Motor neuron (in vitro differentiated cells): Measurements from ENCODE around the gene TRAPPC14. TPM values are rescaled to one million over a fixed set of nuclear protein-coding genes. Genes with fewer than 3 reads are reported as not detected.
A peak's percentile ranks its signal among the peaks of the same experiment; 100 is the strongest.

ENCODE experiments used
- ATAC-seq, 8 experiments: fragments of 200-7000 bp; cut with Tn5 transposase; replicated peaks in 6 of 8; 2 replicates each; pipeline ENCODE4 v1.8.0; 2021; ENCODE audit warnings: mild to moderate bottlenecking in 8 of 8, moderate library complexity in 8 of 8
- H3K27ac ChIP-seq, 2 donors: fragments of 250-450 bp; sonication (Bioruptor Pico); 2 replicates each; pipeline ENCODE4 v1.9.0; 2021; ENCODE audit warnings: antibody characterized with exemption in 2 of 2, mild to moderate bottlenecking in 2 of 2, moderate library complexity in 1 of 2
- H3K4me1 ChIP-seq, 2 donors: fragments of 250-450 bp; sonication (Bioruptor Pico); replicated peaks in 1 of 2; 2 replicates each; pipeline ENCODE4 v1.6.1; 2021; ENCODE audit warnings: antibody characterized with exemption in 2 of 2, mild to moderate bottlenecking in 2 of 2, moderate library complexity in 1 of 2
- H3K4me3 ChIP-seq, 5 donors: fragments of 250-450 bp; sonication (Bioruptor Pico); 2 replicates each; pipeline ENCODE4 v1.9.0; 2021; ENCODE audit warnings: antibody characterized with exemption in 5 of 5, mild to moderate bottlenecking in 5 of 5, moderate library complexity in 4 of 5
- WGBS, 10 experiments: fragments of 450-650 bp; shearing (Covaris generic); methylation state at CpG; one replicate each; pipeline ENCODE4 v1.0.0; 2022; 5-methylcytosine and 5-hydroxymethylcytosine counted together
- in situ Hi-C, 9 experiments: fragments of 400-800 bp; cut with MboI; loops; one replicate each; pipeline ENCODE4 v1.15.0; 2021; ENCODE audit warnings: low sequenced_read_pairs in 9 of 9, low pct_unique_long_range_greater_than_20kb in 2 of 9; ENCODE audit not compliant: unreplicated experiment in 9 of 9
- total RNA-seq, 8 experiments: library from RNA; unstranded; fragments of 300-600 nt; gene quantifications; 2 replicates each; pipeline versions ENCODE4 v1.2.3 to v1.2.4, GENCODE V29; 2022

The TRAPPC14 gene
- total RNA-seq, 8 experiments from 2014 or later: 9.5 to 24.7 (median 17.9) TPM

GRCh38 chr7:100124301-100125230 lies 34.0 kb downstream of the TRAPPC14 start:
- 57 to 100% (median 88%) methylated on average over 1 to 4 of the region's 4 CpGs; no CpG with 5 or more reads in 2 of the 10 experiments for WGBS, 10 experiments
- ATAC-seq: peak in 1 of 8 experiments; percentile 9
- Histone ChIP-seq H3K27ac (no peak overlapping the region), H3K4me1 (peaks cover 11 to 16% of the 10 kb centered on the region in 2 donors), H3K4me3 (no peak overlapping the region)
- in situ Hi-C loops: no loop called here

- peaks cover 7 to 9% of the 10 kb centered on the region in 2 donors for H3K4me1 ChIP-seq
- no peak overlapping the region for H3K27ac ChIP-seq
- in situ Hi-C loops: no loop called here
- no peak overlapping the region for H3K4me3 ChIP-seq
- ATAC-seq: no peak
- WGBS, 10 experiments: 100% methylated on average over 1 of the region's 1 CpG; no CpG with 5 or more reads in 9 of the 10 experiments
Observed at GRCh38 chr7:100122568-100122967, 36.0 kb downstream of the TRAPPC14 start.

GRCh38 chr7:100122067-100122466 lies 36.5 kb downstream of the TRAPPC14 start:
- no peak overlapping the region for H3K27ac ChIP-seq

GRCh38 chr7:100120733-100121036 lies 37.8 kb downstream of the TRAPPC14 start:
- peak overlapping the region; percentile 81 to 89 (median 88) for H3K4me3 ChIP-seq
- H3K4me1 ChIP-seq: peaks cover 4 to 9% of the 10 kb centered on the region in 2 donors
- WGBS, 10 experiments: 0 to 43% (median 0%) methylated on average over 1 of the region's 1 CpG; no CpG with 5 or more reads in 5 of the 10 experiments
- peak overlapping the region; percentile 32 to 98 for H3K27ac ChIP-seq
- in situ Hi-C loops: no loop called here
- no peak for ATAC-seq

More at GRCh38 chr7:100122067-100122466, 36.5 kb downstream of the TRAPPC14 start:
- 76 to 83% (median 79%) methylated on average over 2 to 11 of the region's 13 CpGs; no CpG with 5 or more reads in 6 of the 10 experiments for WGBS, 10 experiments
- H3K4me1 ChIP-seq: peaks cover 7 to 9% of the 10 kb centered on the region in 2 donors
- ATAC-seq: no peak
- no peak overlapping the region for H3K4me3 ChIP-seq
- in situ Hi-C loops: no loop called here

- H3K27ac ChIP-seq: peak overlapping the region; percentile 98
- peak; percentile 28 to 69 (median 59) for ATAC-seq
- H3K4me1 ChIP-seq: peaks cover 4 to 9% of the 10 kb centered on the region in 2 donors
- peak overlapping the region; percentile 81 to 89 (median 88) for H3K4me3 ChIP-seq
- in situ Hi-C loops: no loop called here
- 0 to 50% (median 25%) methylated on average over 1 to 6 of the region's 19 CpGs; no CpG with 5 or more reads in 1 of the 10 experiments for WGBS, 10 experiments
Observed at GRCh38 chr7:100119970-100120732, 38.4 kb downstream of the TRAPPC14 start.

GRCh38 chr7:100119072-100119969 lies 39.2 kb downstream of the TRAPPC14 start, which contains the start of the genes CNPY4 and TAF6:
TSS of gene CNPY4 (plus strand) at chr7:100119634. CDS start at chr7:100119745, 111 bp downstream.
TSS of gene TAF6 (minus strand) at chr7:100119358. CDS start at chr7:100114209, 5,149 bp downstream.
- Histone ChIP-seq H3K4me3 (peak within 1 kb of the TSS; percentile 81 to 89 (median 88)), H3K27ac (peak within 1 kb of the TSS; percentile 98), H3K4me1 (peaks cover 4 to 9% of the 10 kb centered on the region in 2 donors)
- in situ Hi-C loops: no loop called here
- 0 to 7% (median 2%) methylated on average over 1 to 22 of the region's 49 CpGs; no CpG with 5 or more reads in 2 of the 10 experiments for WGBS, 10 experiments
- ATAC-seq: peak; percentile 83 to 90 (median 86)

GRCh38 chr7:100118388-100119071 lies 40.0 kb downstream of the TRAPPC14 start:
- Histone ChIP-seq H3K27ac (peak overlapping the region; percentile 98), H3K4me1 (peaks cover 4 to 9% of the 10 kb centered on the region in 2 donors), H3K4me3 (peak overlapping the region; percentile 81 to 89 (median 88))
- 0 to 56% (median 21%) methylated on average over 3 to 10 of the region's 18 CpGs for WGBS, 10 experiments
- in situ Hi-C loops: no loop called here
- no peak for ATAC-seq

- in situ Hi-C loops: no loop called here
- no peak for ATAC-seq
- H3K27ac ChIP-seq: no peak overlapping the region
- H3K4me3 ChIP-seq: no peak overlapping the region
- peaks cover 0 to 5% of the 10 kb centered on the region in 2 donors for H3K4me1 ChIP-seq
- WGBS, 10 experiments: 73 to 100% (median 99%) methylated on average over 2 to 5 of the region's 7 CpGs; no CpG with 5 or more reads in 6 of the 10 experiments
Observed at GRCh38 chr7:100115026-100115425, 43.5 kb downstream of the TRAPPC14 start.

- in situ Hi-C loops: no loop called here
- ATAC-seq: peak in 1 of 8 experiments; percentile 9
- H3K4me3 ChIP-seq: no peak overlapping the region
- 92 to 100% methylated on average over 5 to 8 of the region's 13 CpGs; no CpG with 5 or more reads in 8 of the 10 experiments for WGBS, 10 experiments
- H3K4me1 ChIP-seq: no peaks in the 10 kb centered on the region
- no peak overlapping the region for H3K27ac ChIP-seq
Observed at GRCh38 chr7:100111914-100112313, 46.6 kb downstream of the TRAPPC14 start.

- WGBS, 10 experiments: 90 to 100% (median 100%) methylated on average over 1 to 5 of the region's 7 CpGs; no CpG with 5 or more reads in 4 of the 10 experiments
- H3K27ac ChIP-seq: no peak overlapping the region
- no peaks in the 10 kb centered on the region for H3K4me1 ChIP-seq
- ATAC-seq: no peak
- in situ Hi-C loops: no loop called here
- no peak overlapping the region for H3K4me3 ChIP-seq
Observed at GRCh38 chr7:100111156-100111555, 47.4 kb downstream of the TRAPPC14 start.

- peak in 1 of 8 experiments; percentile 49 for ATAC-seq
- WGBS, 10 experiments: 50 to 100% (median 86%) methylated on average over 1 to 9 of the region's 12 CpGs; no CpG with 5 or more reads in 2 of the 10 experiments
- in situ Hi-C loops: no loop called here
- Histone ChIP-seq H3K27ac (no peak overlapping the region), H3K4me3 (no peak overlapping the region), H3K4me1 (no peaks in the 10 kb centered on the region)
Observed at GRCh38 chr7:100109521-100110163, 48.9 kb downstream of the TRAPPC14 start.
